ENCODE results near the gene TMTC4. TPM values are rescaled to one million over a fixed set of nuclear protein-coding genes. Genes with fewer than 3 reads are reported as not detected.

The TMTC4 gene
- total and polyA plus RNA-seq, 10 of the 15 experiments (the other 5 are each of a cell fraction or from before 2014, with no cell fraction given) = 3.3 to 24.6 (median 14.5) TPM

DNA sequence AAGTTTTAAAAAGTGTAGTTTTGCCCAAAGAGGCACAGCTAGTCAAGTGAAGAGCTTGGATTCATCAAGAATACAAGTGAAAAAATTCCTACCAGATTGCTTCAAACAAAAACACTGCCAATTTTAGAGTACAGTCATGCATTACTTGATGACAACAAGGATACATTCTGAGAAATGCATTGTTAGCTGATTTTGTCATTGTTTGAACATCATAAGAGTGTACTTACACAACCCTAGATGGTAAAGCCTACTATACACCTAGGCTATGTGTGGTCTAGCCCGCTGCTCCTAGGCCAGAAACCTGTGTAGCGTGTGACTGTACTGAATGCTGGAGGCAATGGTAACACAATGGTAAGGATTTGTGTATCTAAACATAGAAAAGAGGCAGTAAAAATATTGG, 41.1 kb downstream of the TMTC4 start (continued):
- TF ChIP-seq ZNF592 (IDR thresholded peaks at IDR 0.05) (no peak), CHD2 (IDR thresholded peaks at IDR 0.05; ENCODE audit: borderline replicate concordance, low read depth, low read length) (no peak), PML (IDR thresholded peaks at IDR 0.05; ENCODE audit: low read length) (no peak), ZNF384 (IDR thresholded peaks at IDR 0.05; ENCODE audit: borderline replicate concordance, low read depth, low read length) (no peak)

GRCh38 chr13:100630555-100630954, 44.0 kb downstream of the TMTC4 start:
- RAD21 ChIA-PET (ENCODE audit: unreplicated experiment) = no interaction called here
- no peak overlapping the region for H3K27ac ChIP-seq (ENCODE audit: control insufficient read depth, insufficient read depth)
- H3K36me3 ChIP-seq (ENCODE audit: control insufficient read depth in 2 of 2, insufficient read depth in 2 of 2, low read length in 1 of 2) = peaks cover 3 to 13% of the 10 kb centered on the region in 2 experiments
- SMC1A ChIA-PET (ENCODE audit: uncharacterized antibody, unreplicated experiment) = interaction anchor here (0.7 to 1.4 kb wide), 2 partner anchors 22 to 58 kb away, joined by 3 read pairs; no protein-coding TSS in a partner anchor
- CTCF ChIA-PET = interaction anchor here (1.7 kb wide), 1 partner anchor 43 kb away, joined by 4 read pairs; no protein-coding TSS in a partner anchor
- TF ChIP-seq MYC (IDR thresholded peaks at IDR 0.05; ENCODE audit: insufficient read depth, insufficient read length, insufficient replicate concordance, low read length, severe bottlenecking) = no peak
- TF ChIP-seq MTA2 (IDR thresholded peaks at IDR 0.05; ENCODE audit: low read depth) = no peak
- TF ChIP-seq DPF2 (IDR thresholded peaks at IDR 0.05) = no peak
- no peak for TF ChIP-seq CREM (IDR thresholded peaks at IDR 0.05; ENCODE audit: low read depth)
- TF ChIP-seq PAX5 (IDR thresholded peaks at IDR 0.05; ENCODE audit: borderline replicate concordance, low read depth, low read length) = no peak
- TF ChIP-seq HDGF (IDR thresholded peaks at IDR 0.05) = no peak
- no peak for TF ChIP-seq NR2C2 (IDR thresholded peaks at IDR 0.05; ENCODE audit: borderline replicate concordance, control insufficient read depth, insufficient read length, low read depth)
- TF ChIP-seq IKZF1 (conservative IDR thresholded peaks at IDR 0.05) = no peak
- TF ChIP-seq TBL1XR1 (IDR thresholded peaks at IDR 0.05; ENCODE audit: low read depth, low read length) = no peak
- TF ChIP-seq FOXM1 (IDR thresholded peaks at IDR 0.05; ENCODE audit: low read depth, low read length) = no peak
- no peak for TF ChIP-seq PAX8 (IDR thresholded peaks at IDR 0.05)
- ATAC-seq = no peak
- no TSS peak for BruUV-seq (replicated peaks)
- POLR2A ChIA-PET = no interaction called here
- no peaks in the 10 kb centered on the region for H3K9me3 ChIP-seq (replicated peaks; ENCODE audit: control insufficient read depth, insufficient read depth, low read length)
- H3K4me1 ChIP-seq (ENCODE audit: control insufficient read depth, insufficient read depth, low read length) = no peaks in the 10 kb centered on the region
- H3K9ac ChIP-seq (ENCODE audit: control insufficient read depth, insufficient read depth, low read length) = no peak overlapping the region
- 93% methylated on average over 8 of the region's 8 CpGs for WGBS (ENCODE audit: insufficient coverage, insufficient replicate concordance, low lambda C conversion rate, missing lambda C conversion rate)
- H3K27me3 ChIP-seq (replicated peaks in 1 of 2; ENCODE audit: control insufficient read depth in 2 of 2, insufficient read depth in 2 of 2, low read length in 1 of 2) = no peaks in the 10 kb centered on the region
- H3K4me2 ChIP-seq (ENCODE audit: control insufficient read depth, insufficient read depth) = no peak overlapping the region
- H2AFZ ChIP-seq (ENCODE audit: control insufficient read depth, low read depth, low read length) = no peak overlapping the region
- H4K20me1 ChIP-seq (ENCODE audit: control insufficient read depth, insufficient read depth) = no peaks in the 10 kb centered on the region
- intact Hi-C loops (cut with micrococcal nuclease; ENCODE audit: unreplicated experiment) (no loop called here), in situ Hi-C loops (cut with MboI) (no loop called here)
- no peak for FAIRE-seq
- no peak for DNase-seq (ENCODE audit: low read depth, low spot score)
- H3K4me3 ChIP-seq = no peak overlapping the region
- no peaks in the 10 kb centered on the region for H3K79me2 ChIP-seq (ENCODE audit: control insufficient read depth, insufficient read depth, low read length)
